Neuronal stem cell (in vitro differentiated cells): ENCODE data around the gene DCLK1.

ENCODE experiments used
- DNase-seq: peaks from one replicate; pipeline ENCODE4 v3.0.0-alpha.2; 2013; ENCODE audit warnings: low spot score
- H2AFZ ChIP-seq: one replicate; pipeline ENCODE4 v1.6.1; 2013; ENCODE audit warnings: mild to moderate bottlenecking, low read length, inconsistent platforms
- H2AK5ac ChIP-seq: 2 replicates; pipeline ENCODE4 v1.6.1; 2013; ENCODE audit warnings: low read depth, mild to moderate bottlenecking, inconsistent platforms, low read length, moderate library complexity, mixed read lengths
- H2BK120ac ChIP-seq: 2 replicates; pipeline ENCODE4 v1.6.1; 2013; ENCODE audit warnings: low read depth, mild to moderate bottlenecking, inconsistent platforms, low read length, moderate library complexity, mixed read lengths
- H2BK12ac ChIP-seq: one replicate; pipeline ENCODE4 v1.6.1; 2013; ENCODE audit warnings: low read length, inconsistent platforms
- H2BK15ac ChIP-seq: 2 replicates; pipeline ENCODE4 v1.6.1; 2013; ENCODE audit warnings: mild to moderate bottlenecking, low read length, inconsistent platforms, mixed read lengths
- H2BK5ac ChIP-seq: one replicate; pipeline ENCODE4 v1.6.1; 2013; ENCODE audit warnings: inconsistent platforms, mild to moderate bottlenecking, low read length, moderate library complexity
- H3K14ac ChIP-seq: one replicate; pipeline ENCODE4 v1.6.1; 2013; ENCODE audit warnings: low read length, inconsistent platforms
- H3K18ac ChIP-seq: 2 replicates; pipeline ENCODE4 v1.6.1; 2013; ENCODE audit warnings: low read length, inconsistent platforms
- H3K23ac ChIP-seq: 2 replicates; pipeline ENCODE4 v1.6.1; 2013; ENCODE audit warnings: low read depth, mild to moderate bottlenecking, mixed read lengths, low read length, inconsistent platforms; ENCODE audit not compliant: poor library complexity
- H3K27ac ChIP-seq: replicated peaks from 3 replicates; pipeline ENCODE4 v1.5.1; 2013; ENCODE audit warnings: low read length, inconsistent platforms
- H3K27me3 ChIP-seq, 3 experiments: 2 replicates each; pipeline ENCODE4 v1.6.1; 2013; ENCODE audit warnings: low read length in 3 of 3, mild to moderate bottlenecking in 2 of 3, inconsistent platforms in 1 of 3, low read depth in 1 of 3, mixed read lengths in 1 of 3, moderate library complexity in 1 of 3; ENCODE audit not compliant: control insufficient read depth in 3 of 3, insufficient read depth in 3 of 3
- H3K36me3 ChIP-seq, 2 donors: replicated peaks in 1 of 2; 2 replicates each; pipeline ENCODE4 v1.6.1; 2013; ENCODE audit warnings: low read length in 2 of 2; ENCODE audit not compliant: control insufficient read depth in 2 of 2, insufficient read depth in 2 of 2
- H3K4ac ChIP-seq: 2 replicates; pipeline ENCODE4 v1.6.1; 2013; ENCODE audit warnings: inconsistent platforms, mild to moderate bottlenecking, low read length, moderate library complexity
- H3K4me1 ChIP-seq, 2 donors: 1 replicate in 1 of 2; 2 replicates in 1 of 2; pipeline ENCODE4 v1.6.1; 2013; ENCODE audit warnings: low read length in 2 of 2, low read depth in 1 of 2; ENCODE audit not compliant: control insufficient read depth in 2 of 2, insufficient read depth in 1 of 2
- H3K4me2 ChIP-seq: one replicate; pipeline ENCODE4 v1.6.1; 2013; ENCODE audit warnings: mild to moderate bottlenecking, low read length, inconsistent platforms; ENCODE audit not compliant: insufficient read depth, poor library complexity, severe bottlenecking
- H3K4me3 ChIP-seq, 2 donors: 2 replicates each; pipeline ENCODE4 v1.5.1; 2013; ENCODE audit warnings: low read length in 2 of 2, mild to moderate bottlenecking in 2 of 2, inconsistent platforms in 1 of 2, moderate library complexity in 1 of 2
- H3K79me1 ChIP-seq: one replicate; pipeline ENCODE4 v1.6.1; 2013; ENCODE audit warnings: low read depth, mild to moderate bottlenecking, inconsistent platforms, low read length, moderate library complexity
- H3K9ac ChIP-seq: one replicate; pipeline ENCODE4 v1.6.1; 2013; ENCODE audit warnings: mild to moderate bottlenecking, low read depth, low read length, inconsistent platforms; ENCODE audit not compliant: poor library complexity
- H3K9me3 ChIP-seq, 2 donors: replicated peaks in 1 of 2; 2 replicates each; pipeline versions ENCODE3 to v1.6.1; 2013; ENCODE audit warnings: low read length in 2 of 2, mild to moderate bottlenecking in 2 of 2, inconsistent platforms in 1 of 2, low read depth in 1 of 2, mixed read lengths in 1 of 2, moderate library complexity in 1 of 2; ENCODE audit not compliant: control insufficient read depth in 2 of 2, insufficient read depth in 1 of 2
- H4K8ac ChIP-seq: one replicate; pipeline ENCODE4 v1.6.1; 2013; ENCODE audit warnings: low read depth, mild to moderate bottlenecking, inconsistent platforms, low read length, moderate library complexity
- H4K91ac ChIP-seq: one replicate; pipeline ENCODE4 v1.6.1; 2013; ENCODE audit warnings: low read length, low read depth, mild to moderate bottlenecking, inconsistent platforms; ENCODE audit not compliant: poor library complexity
- WGBS, 2 donors: extraction: QIAGEN DNeasy Blood & Tissue Kit; methylation state at CpG; one replicate each; pipeline ENCODE4 v1.1.7; 2013; ENCODE audit warnings: missing lambda C conversion rate in 2 of 2, mixed read lengths in 1 of 2; ENCODE audit not compliant: insufficient read length in 2 of 2, insufficient replicate concordance in 1 of 2; ENCODE audit errors: extremely low coverage in 2 of 2; 5-methylcytosine and 5-hydroxymethylcytosine counted together

Gene DCLK1

DNA sequence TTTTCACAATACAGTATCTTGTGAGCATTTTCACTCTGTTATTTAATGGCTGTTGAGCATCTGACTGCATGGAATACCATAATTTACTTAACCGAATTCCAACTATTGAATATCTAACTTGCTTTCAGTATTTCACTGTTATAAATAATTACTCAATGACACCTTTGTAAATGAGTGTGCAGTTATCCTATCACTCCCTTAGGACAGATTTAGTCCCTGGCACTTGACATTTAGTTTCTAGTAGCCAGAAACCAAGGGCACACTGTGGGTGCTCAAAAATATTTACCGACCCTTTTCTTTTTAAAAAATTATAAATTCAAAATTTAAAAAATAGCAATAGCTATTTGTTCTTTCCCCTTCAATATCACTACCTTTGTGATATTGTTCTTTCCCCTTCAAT lies 258.8 kb downstream of the DCLK1 start:
- no peak overlapping the region for H3K18ac ChIP-seq
- H2AFZ ChIP-seq: no peak overlapping the region
- H3K4me2 ChIP-seq: no peak overlapping the region
- H3K27me3 ChIP-seq: no peaks in the 10 kb centered on the region
- H2BK5ac ChIP-seq: no peak overlapping the region
- no peak overlapping the region for H4K91ac ChIP-seq
- H2BK15ac ChIP-seq: no peak overlapping the region
- no CpG with 5 or more reads among the region's 2 CpGs for WGBS, 2 donors
- H2BK120ac ChIP-seq: no peak overlapping the region
- no peak overlapping the region for H3K14ac ChIP-seq
- no peak overlapping the region for H3K9ac ChIP-seq
- H3K9me3 ChIP-seq: peaks cover 0 to 2% of the 10 kb centered on the region in 2 donors
- H2BK12ac ChIP-seq: no peak overlapping the region
- no peaks in the 10 kb centered on the region for H3K79me1 ChIP-seq
- H3K27ac ChIP-seq: no peak overlapping the region
- DNase-seq: no peak
- no peak overlapping the region for H3K4me3 ChIP-seq
- no peak overlapping the region for H3K23ac ChIP-seq
- H2AK5ac ChIP-seq: no peak overlapping the region
- H4K8ac ChIP-seq: no peak overlapping the region
- H3K4me1 ChIP-seq: peaks cover 0 to 2% of the 10 kb centered on the region in 2 donors
- H3K4ac ChIP-seq: no peak overlapping the region
- H3K36me3 ChIP-seq: no peaks in the 10 kb centered on the region

DNA sequence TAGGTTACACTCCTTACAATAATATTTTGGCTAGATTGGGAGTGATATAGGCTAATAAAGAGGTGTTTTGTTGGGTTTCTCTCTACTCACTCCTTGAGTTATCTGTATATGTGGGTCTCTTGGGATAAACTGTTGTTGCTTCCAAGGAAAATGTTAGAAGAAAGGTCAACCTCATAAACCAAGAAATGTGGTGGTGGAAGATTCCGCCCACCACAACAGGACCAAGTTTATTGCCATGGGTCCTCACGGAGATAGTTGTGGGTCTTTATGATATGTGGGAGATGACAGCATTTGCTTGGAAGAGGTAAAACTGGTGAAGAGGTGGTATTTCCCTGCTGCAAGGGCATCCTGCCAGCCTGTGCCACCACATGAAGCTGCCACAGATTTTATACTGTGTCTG lies 259.6 kb downstream of the DCLK1 start:
- no peak overlapping the region for H3K4me3 ChIP-seq
- no peak overlapping the region for H3K9ac ChIP-seq
- no peak overlapping the region for H3K23ac ChIP-seq
- H3K9me3 ChIP-seq: peaks cover 0 to 2% of the 10 kb centered on the region in 2 donors
- H3K4ac ChIP-seq: no peak overlapping the region
- no peak overlapping the region for H3K27ac ChIP-seq
- H3K27me3 ChIP-seq: no peaks in the 10 kb centered on the region
- no peak overlapping the region for H2BK15ac ChIP-seq
- H3K4me1 ChIP-seq: peaks cover 0 to 2% of the 10 kb centered on the region in 2 donors
- H2AFZ ChIP-seq: no peak overlapping the region
- no peak for DNase-seq
- no peaks in the 10 kb centered on the region for H3K36me3 ChIP-seq
- H3K14ac ChIP-seq: no peak overlapping the region
- no peak overlapping the region for H2BK120ac ChIP-seq
- H4K8ac ChIP-seq: no peak overlapping the region
- no CpG with 5 or more reads among the region's 2 CpGs for WGBS, 2 donors
- H2AK5ac ChIP-seq: no peak overlapping the region
- no peak overlapping the region for H3K4me2 ChIP-seq
- H2BK5ac ChIP-seq: no peak overlapping the region
- H3K18ac ChIP-seq: no peak overlapping the region
- no peak overlapping the region for H2BK12ac ChIP-seq
- no peak overlapping the region for H4K91ac ChIP-seq
- H3K79me1 ChIP-seq: no peaks in the 10 kb centered on the region

DNA sequence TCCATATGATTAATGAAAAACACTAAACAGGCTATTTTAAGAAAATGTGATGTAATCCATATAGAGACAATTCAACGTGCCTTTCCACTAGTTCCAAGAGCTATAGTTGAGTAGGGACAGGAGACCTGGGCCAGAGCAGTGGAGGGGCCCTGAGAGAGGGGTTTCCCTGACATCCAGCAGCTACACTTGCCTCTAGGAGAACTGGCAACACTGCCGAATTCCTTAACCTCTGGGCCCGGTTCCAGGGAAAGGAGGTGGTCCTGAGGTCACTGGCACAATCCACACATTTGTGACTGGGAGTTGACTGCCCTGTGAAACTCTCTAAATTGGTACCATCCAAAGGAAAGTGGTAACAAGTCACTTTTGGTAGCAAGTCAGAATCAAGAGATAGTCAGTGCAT lies 264.4 kb downstream of the DCLK1 start:
- DNase-seq: no peak
- H3K4ac ChIP-seq: no peak overlapping the region
- H3K4me2 ChIP-seq: no peak overlapping the region
- H2BK120ac ChIP-seq: no peak overlapping the region
- H3K14ac ChIP-seq: no peak overlapping the region
- no peak overlapping the region for H4K8ac ChIP-seq
- H3K79me1 ChIP-seq: no peaks in the 10 kb centered on the region
- no peak overlapping the region for H2AFZ ChIP-seq
- H2AK5ac ChIP-seq: no peak overlapping the region
- no peak overlapping the region for H3K23ac ChIP-seq
- H3K36me3 ChIP-seq: no peaks in the 10 kb centered on the region
- H2BK5ac ChIP-seq: no peak overlapping the region
- no peak overlapping the region for H4K91ac ChIP-seq
- H3K4me3 ChIP-seq: no peak overlapping the region
- peaks cover 0 to 2% of the 10 kb centered on the region in 2 donors for H3K4me1 ChIP-seq
- H2BK15ac ChIP-seq: no peak overlapping the region
- peaks cover 0 to 2% of the 10 kb centered on the region in 2 donors for H3K9me3 ChIP-seq
- no peak overlapping the region for H2BK12ac ChIP-seq
- no peaks in the 10 kb centered on the region for H3K27me3 ChIP-seq
- no CpG with 5 or more reads among the region's 3 CpGs for WGBS, 2 donors
- no peak overlapping the region for H3K18ac ChIP-seq
- H3K27ac ChIP-seq: no peak overlapping the region
- H3K9ac ChIP-seq: no peak overlapping the region

DNA sequence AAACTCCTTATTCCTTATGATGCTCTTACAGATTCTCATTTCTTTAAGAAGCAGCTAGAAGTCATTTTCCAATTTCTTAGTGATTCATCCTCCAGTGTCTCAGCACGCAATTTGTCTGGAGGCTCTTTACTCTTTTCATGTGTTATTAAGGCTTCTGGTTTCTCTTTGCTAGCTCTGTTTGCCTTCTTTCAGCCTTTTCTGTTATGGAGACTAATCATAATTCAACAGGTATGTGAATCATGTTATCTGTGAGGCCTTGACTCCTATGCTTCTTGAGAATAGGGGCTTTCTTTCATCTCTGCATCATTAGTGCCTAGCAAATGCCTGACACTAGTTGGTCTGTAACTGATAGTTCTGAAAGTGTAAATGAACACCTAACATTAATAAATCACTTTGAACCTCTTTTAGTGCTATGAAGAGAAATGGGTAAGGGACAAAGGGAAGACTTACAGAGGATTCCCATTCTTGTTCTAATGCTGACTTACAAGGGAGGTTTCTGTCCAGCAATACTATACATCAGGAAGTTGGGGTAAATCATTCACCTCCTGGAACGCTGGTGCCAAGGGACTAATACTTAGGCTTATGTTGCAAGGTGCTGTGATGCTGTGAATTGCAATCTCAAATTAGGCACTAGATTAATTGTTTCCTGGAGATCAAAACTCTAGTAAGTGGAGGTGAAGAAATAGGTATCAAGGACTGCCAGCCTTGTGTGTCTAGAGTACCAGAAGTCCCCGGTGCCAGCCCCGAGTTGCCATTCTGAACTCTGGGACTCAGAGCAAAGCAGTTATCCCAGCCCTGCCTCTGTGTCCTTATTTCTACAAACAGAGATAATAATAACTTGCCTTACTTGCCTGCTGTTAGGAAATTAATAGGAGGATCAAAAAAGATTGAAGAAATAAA lies 265.6 kb downstream of the DCLK1 start:
- Histone ChIP-seq H3K4ac (no peak overlapping the region), H4K8ac (no peak overlapping the region), H3K4me1 (peaks cover 1 to 2% of the 10 kb centered on the region in 2 donors), H3K4me2 (no peak overlapping the region), H2BK15ac (no peak overlapping the region), H3K27me3 (no peaks in the 10 kb centered on the region), H3K18ac (no peak overlapping the region), H3K23ac (no peak overlapping the region), H4K91ac (no peak overlapping the region), H3K36me3 (no peaks in the 10 kb centered on the region), H2AK5ac (no peak overlapping the region), H2AFZ (no peak overlapping the region), H2BK12ac (no peak overlapping the region), H3K9me3 (peaks cover 0 to 2% of the 10 kb centered on the region in 2 donors), H3K4me3 (no peak overlapping the region), H3K27ac (no peak overlapping the region), H3K14ac (no peak overlapping the region), H2BK5ac (no peak overlapping the region), H3K79me1 (no peaks in the 10 kb centered on the region), H3K9ac (no peak overlapping the region), H2BK120ac (no peak overlapping the region)
- DNase-seq: no peak
- WGBS, 2 donors: no CpG with 5 or more reads among the region's 4 CpGs
